ENCODE data around the gene ADSL. TPM values are rescaled to one million over a fixed set of nuclear protein-coding genes. Genes with fewer than 3 reads are reported as not detected.
A peak's percentile ranks its signal among the peaks of the same experiment; 100 is the strongest.

ADSL gene
- total RNA-seq, 6 experiments from 2014 or later, result 60.6 to 73.8 (median 70.9) TPM

- no peak for DNase-seq
- TF ChIP-seq CTCF (IDR thresholded peaks at IDR 0.05), result no peak
- H3K4me3 Mint-ChIP-seq, result no peak overlapping the region
- H3K27ac Mint-ChIP-seq, result peak overlapping the region; percentile 9; the same call in 1 of the 2 replicates
- peaks cover 13% of the 10 kb centered on the region for H3K36me3 Mint-ChIP-seq (ENCODE audit: low read depth)
- peaks cover under 1% of the 10 kb centered on the region; the same call in 1 of the 2 replicates for H3K4me1 Mint-ChIP-seq (ENCODE audit: low read depth)
- H3K9me3 Mint-ChIP-seq, result no peaks in the 10 kb centered on the region
- H3K27me3 Mint-ChIP-seq (ENCODE audit: insufficient read depth), result peaks cover 3% of the 10 kb centered on the region
Observed at GRCh38 chr22:40428796-40429195, 82.5 kb downstream of the ADSL start.

- no peak overlapping the region for H3K4me3 Mint-ChIP-seq
- no peak for TF ChIP-seq CTCF (IDR thresholded peaks at IDR 0.05)
- peaks cover 17% of the 10 kb centered on the region for H3K36me3 Mint-ChIP-seq (ENCODE audit: low read depth)
- H3K27me3 Mint-ChIP-seq (ENCODE audit: insufficient read depth), result peaks cover 4% of the 10 kb centered on the region
- no peaks in the 10 kb centered on the region for H3K9me3 Mint-ChIP-seq
- no peak for DNase-seq
- peaks cover 6% of the 10 kb centered on the region; the same call in 1 of the 2 replicates for H3K4me1 Mint-ChIP-seq (ENCODE audit: low read depth)
- H3K27ac Mint-ChIP-seq, result no peak overlapping the region
Observed at GRCh38 chr22:40429481-40429880, 83.2 kb downstream of the ADSL start.

GRCh38 chr22:40430991-40431390 lies 84.7 kb downstream of the ADSL start:
- H3K36me3 Mint-ChIP-seq (ENCODE audit: low read depth), result peaks cover 10% of the 10 kb centered on the region; the same call in 1 of the 2 replicates
- H3K4me1 Mint-ChIP-seq (ENCODE audit: low read depth), result peaks cover 6% of the 10 kb centered on the region; the same call in 1 of the 2 replicates
- H3K4me3 Mint-ChIP-seq, result no peak overlapping the region
- TF ChIP-seq CTCF (IDR thresholded peaks at IDR 0.05), result no peak
- DNase-seq, result no peak
- no peak overlapping the region for H3K27ac Mint-ChIP-seq
- H3K9me3 Mint-ChIP-seq, result no peaks in the 10 kb centered on the region
- H3K27me3 Mint-ChIP-seq (ENCODE audit: insufficient read depth), result peaks cover 2% of the 10 kb centered on the region

- Mint-ChIP-seq H3K9me3 (no peaks in the 10 kb centered on the region), H3K36me3 (ENCODE audit: low read depth) (peaks cover 10% of the 10 kb centered on the region; the same call in 1 of the 2 replicates), H3K4me3 (no peak overlapping the region), H3K27me3 (ENCODE audit: insufficient read depth) (peaks cover 2% of the 10 kb centered on the region; the same call in 1 of the 2 replicates), H3K4me1 (ENCODE audit: low read depth) (peaks cover 17% of the 10 kb centered on the region), H3K27ac (no peak overlapping the region)
- no peak for DNase-seq
- no peak for TF ChIP-seq CTCF (IDR thresholded peaks at IDR 0.05)
Observed at GRCh38 chr22:40432157-40432556, 85.9 kb downstream of the ADSL start.

GRCh38 chr22:40432625-40433024 lies 86.3 kb downstream of the ADSL start:
- no peak overlapping the region for H3K27ac Mint-ChIP-seq
- H3K36me3 Mint-ChIP-seq (ENCODE audit: low read depth), result peaks cover 10% of the 10 kb centered on the region; the same call in 1 of the 2 replicates
- peaks cover 22% of the 10 kb centered on the region for H3K4me1 Mint-ChIP-seq (ENCODE audit: low read depth)
- TF ChIP-seq CTCF (IDR thresholded peaks at IDR 0.05), result no peak
- H3K4me3 Mint-ChIP-seq, result no peak overlapping the region
- no peaks in the 10 kb centered on the region for H3K9me3 Mint-ChIP-seq
- no peak for DNase-seq
- peaks cover 2% of the 10 kb centered on the region; the same call in 1 of the 2 replicates for H3K27me3 Mint-ChIP-seq (ENCODE audit: insufficient read depth)
